ENCODE results near the gene OXSR1. TPM values are rescaled to one million over a fixed set of nuclear protein-coding genes. Genes with fewer than 3 reads are reported as not detected.
A peak's percentile ranks its signal among the peaks of the same experiment; 100 is the strongest.

Gene OXSR1
- total and polyA plus RNA-seq, 2 of the 13 experiments (the other 11 are each of a cell fraction or from before 2014, with no cell fraction given), result 27.4 to 32.6 TPM

- no peak for TF ChIP-seq HNF1B (CRISPR knock-in tag; IDR thresholded peaks at IDR 0.05)
Measured at GRCh38 chr3:38270606-38271005, 105.3 kb downstream of the OXSR1 start (continued).

GRCh38 chr3:38271553-38271952, 106.2 kb downstream of the OXSR1 start:
- DNase-seq (ENCODE audit: low spot score) (no peak), FAIRE-seq (no peak), ATAC-seq (no peak)
- Histone ChIP-seq H3K9me3 (ENCODE audit: low read length) (no peaks in the 10 kb centered on the region), H4K20me1 (ENCODE audit: insufficient read depth, low read length) (no peaks in the 10 kb centered on the region), H3K4me1 (ENCODE audit: insufficient read depth, low read length) (no peaks in the 10 kb centered on the region), H3K9ac (ENCODE audit: insufficient read depth, low read depth, low read length) (no peak overlapping the region), H3K79me2 (ENCODE audit: insufficient read depth, low read length) (no peaks in the 10 kb centered on the region), H3K36me3 (replicated peaks in 1 of 2; ENCODE audit: control insufficient read depth in 1 of 2, insufficient read depth in 2 of 2, low read length in 2 of 2) (no peaks in the 10 kb centered on the region), H3K27me3 (ENCODE audit: control insufficient read depth in 1 of 2, insufficient read depth in 2 of 2, low read length in 2 of 2) (peaks cover 1 to 4% of the 10 kb centered on the region in 2 experiments; a peak in 1 of 5 replicates), H3K27ac (ENCODE audit: extremely low read length, insufficient read depth, low read length) (no peak overlapping the region), H3K4me3 (replicated peaks in 1 of 3; ENCODE audit: insufficient read depth in 1 of 3, low read depth in 2 of 3, low read length in 3 of 3) (no peak overlapping the region), H2AFZ (ENCODE audit: low read length) (no peak overlapping the region), H3K4me2 (ENCODE audit: low read depth, low read length) (no peak overlapping the region)
- POLR2A ChIA-PET, result no interaction called here
- 61% methylated on average over 5 of the region's 5 CpGs for WGBS (ENCODE audit: low lambda C conversion rate)
- intact Hi-C loops (cut with micrococcal nuclease; ENCODE audit: unreplicated experiment) (no loop called here), in situ Hi-C loops (cut with HindIII; ENCODE audit: extremely low pct_ligation_motif_present, low pct_unique_long_range_greater_than_20kb) (loop anchor here (10.0 kb wide), 1 partner anchor 157 kb away; no protein-coding TSS in a partner anchor)
- BruUV-seq (replicated peaks), result no TSS peak
- TF ChIP-seq MAFF (IDR thresholded peaks at IDR 0.05; ENCODE audit: low read depth, low read length) (peak; percentile 94), TIGD3 (CRISPR knock-in tag; IDR thresholded peaks at IDR 0.05; ENCODE audit: borderline replicate concordance) (no peak), MAFK (conservative IDR thresholded peaks at IDR 0.05 in 1 of 2, IDR thresholded peaks at IDR 0.05 in 1 of 2; ENCODE audit: low read length in 2 of 2) (peak; percentile 94 to 96)
- CTCF ChIA-PET (ENCODE audit: low intra/inter-chr PET ratio, low total read pairs), result no interaction called here
